ENCODE measurements around the gene PDP2. TPM values are rescaled to one million over a fixed set of nuclear protein-coding genes. Genes with fewer than 3 reads are reported as not detected.
A peak's percentile ranks its signal among the peaks of the same experiment; 100 is the strongest.

Gene PDP2
- total RNA-seq, 4 donors from 2014 or later, result 3.7 to 11.7 (median 5.8) TPM

- peak overlapping the region in 1 of 4 donors; percentile 97 for H3K27ac ChIP-seq
- no peaks in the 10 kb centered on the region for H3K9me3 ChIP-seq
- 68% methylated on average over 5 of the region's 6 CpGs; no CpG with 5 or more reads in 1 of the 2 donors for WGBS, 2 donors (ENCODE audit: low coverage in 1 of 2)
- H3K27me3 ChIP-seq, result no peaks in the 10 kb centered on the region
- peaks cover 5 to 54% (median 29%) of the 10 kb centered on the region in 3 donors for H3K4me1 ChIP-seq
- H3K4me3 ChIP-seq, result peak overlapping the region in 1 of 2 donors; percentile 97
- H3K36me3 ChIP-seq, result peaks cover 0 to 64% of the 10 kb centered on the region in 2 donors
- no peak for TF ChIP-seq POLR2AphosphoS5 (IDR thresholded peaks at IDR 0.05)
- no peak for TF ChIP-seq POLR2A (IDR thresholded peaks at IDR 0.05)
- no peak for TF ChIP-seq EP300 (IDR thresholded peaks at IDR 0.05)
- ATAC-seq, result no peak
Observed at GRCh38 chr16:66936462-66936861, 56.1 kb downstream of the PDP2 start.

- H3K36me3 ChIP-seq, result peaks cover 0 to 64% of the 10 kb centered on the region in 2 donors
- whole genome bisulfite sequencing, 2 donors (ENCODE audit: low coverage in 1 of 2), result 90 to 91% methylated on average over 4 of the region's 4 CpGs
Observed at GRCh38 chr16:66936889-66937554, 56.7 kb downstream of the PDP2 start.

GRCh38 chr16:66937725-66938337 is 57.5 kb downstream of the PDP2 start:
- H3K27me3 ChIP-seq, result no peaks in the 10 kb centered on the region
- H3K4me3 ChIP-seq, result no peak overlapping the region
- peaks cover 5 to 42% (median 25%) of the 10 kb centered on the region in 3 donors for H3K4me1 ChIP-seq
- no peak for ATAC-seq
- TF ChIP-seq POLR2AphosphoS5 (IDR thresholded peaks at IDR 0.05) (no peak), POLR2A (IDR thresholded peaks at IDR 0.05) (no peak), CTCF (IDR thresholded peaks at IDR 0.05) (no peak), EP300 (IDR thresholded peaks at IDR 0.05) (no peak)
- WGBS, 2 donors (ENCODE audit: low coverage in 1 of 2), result 100% methylated on average over 1 of the region's 10 CpGs; no CpG with 5 or more reads in 1 of the 2 donors
- H3K36me3 ChIP-seq, result peaks cover 0 to 64% of the 10 kb centered on the region in 2 donors
- no peak overlapping the region for H3K27ac ChIP-seq
- no peaks in the 10 kb centered on the region for H3K9me3 ChIP-seq

More at GRCh38 chr16:66936889-66937554, 56.7 kb downstream of the PDP2 start:
- peaks cover 5 to 50% (median 29%) of the 10 kb centered on the region in 3 donors for H3K4me1 ChIP-seq
- no peaks in the 10 kb centered on the region for H3K9me3 ChIP-seq
- no peak overlapping the region for H3K4me3 ChIP-seq
- no peak overlapping the region for H3K27ac ChIP-seq
- no peak for ATAC-seq
- TF ChIP-seq CTCF (IDR thresholded peaks at IDR 0.05), result no peak
- TF ChIP-seq POLR2AphosphoS5 (IDR thresholded peaks at IDR 0.05), result no peak
- no peak for TF ChIP-seq POLR2A (IDR thresholded peaks at IDR 0.05)
- no peak for TF ChIP-seq EP300 (IDR thresholded peaks at IDR 0.05)
- no peaks in the 10 kb centered on the region for H3K27me3 ChIP-seq

- H3K27me3 ChIP-seq, result no peaks in the 10 kb centered on the region
- no peaks in the 10 kb centered on the region for H3K9me3 ChIP-seq
- H3K36me3 ChIP-seq, result peaks cover 0 to 76% of the 10 kb centered on the region in 2 donors
- no peak overlapping the region for H3K4me3 ChIP-seq
- H3K4me1 ChIP-seq, result peaks cover 0 to 33% (median 17%) of the 10 kb centered on the region in 3 donors
- TF ChIP-seq POLR2A (IDR thresholded peaks at IDR 0.05), result no peak
- no peak for TF ChIP-seq EP300 (IDR thresholded peaks at IDR 0.05)
- TF ChIP-seq POLR2AphosphoS5 (IDR thresholded peaks at IDR 0.05), result no peak
- TF ChIP-seq CTCF (IDR thresholded peaks at IDR 0.05), result no peak
- no peak overlapping the region for H3K27ac ChIP-seq
- ATAC-seq, result no peak
Observed at GRCh38 chr16:66939366-66939765, 59.1 kb downstream of the PDP2 start.

GRCh38 chr16:66940236-66940635 is 59.9 kb downstream of the PDP2 start:
- no peak overlapping the region for H3K4me3 ChIP-seq

More at GRCh38 chr16:66940236-66940635, 59.9 kb downstream of the PDP2 start:
- Histone ChIP-seq H3K36me3 (peaks cover 0 to 76% of the 10 kb centered on the region in 2 donors), H3K27me3 (no peaks in the 10 kb centered on the region), H3K4me1 (peaks cover 0 to 30% (median 16%) of the 10 kb centered on the region in 3 donors), H3K9me3 (no peaks in the 10 kb centered on the region), H3K27ac (no peak overlapping the region)
- TF ChIP-seq CTCF (IDR thresholded peaks at IDR 0.05), result no peak
- no peak for TF ChIP-seq POLR2A (IDR thresholded peaks at IDR 0.05)
- TF ChIP-seq POLR2AphosphoS5 (IDR thresholded peaks at IDR 0.05), result no peak
- TF ChIP-seq EP300 (IDR thresholded peaks at IDR 0.05), result no peak
- ATAC-seq, result no peak
- WGBS, 2 donors (ENCODE audit: low coverage in 1 of 2), result no CpG with 5 or more reads among the region's 16 CpGs

Other genes starting within 250 kb of the PDP2 start
- gene CMTM4, start 183.8 kb upstream of the PDP2 start, total RNA-seq, result 10 to 100 TPM; 12.7 to 21.2 (median 17.2) TPM
- gene DYNC1LI2, start 128.9 kb upstream of the PDP2 start, total RNA-seq, result 100 to 1,000 TPM; 202 to 292 (median 219) TPM
- gene TERB1, start 78.9 kb upstream of the PDP2 start, total RNA-seq, result under 1 TPM in 1 of 4 donors, not detected in 3; 0.40 TPM
- gene NAE1, start 49.5 kb upstream of the PDP2 start, total RNA-seq, result 10 to 100 TPM; 37.3 to 63.2 (median 52.4) TPM
- not detected for gene CA7, start 36.1 kb upstream of the PDP2 start, total RNA-seq
- gene CDH16, start 38.4 kb downstream of the PDP2 start, total RNA-seq, result not detected
- gene RRAD, start 45.0 kb downstream of the PDP2 start, total RNA-seq, result 100 to 1,000 TPM in 1 of 4 donors, 10 to 100 TPM in 3; 33.4 to 103 (median 50.8) TPM
- gene CIAO2B, start 53.9 kb downstream of the PDP2 start, total RNA-seq, result 10 to 100 TPM; 54.3 to 88.9 (median 79.5) TPM
- 10 to 100 TPM; 25.9 to 32.6 (median 26.3) TPM for gene CES2, start 55.0 kb downstream of the PDP2 start, total RNA-seq
- under 1 TPM in 3 of 4 donors, not detected in 1; 0.13 to 0.49 (median 0.39) TPM for gene CES3, start 80.8 kb downstream of the PDP2 start, total RNA-seq
- 1 to 10 TPM; 1.2 to 6.1 (median 2.6) TPM for gene CES4A, start 108.1 kb downstream of the PDP2 start, total RNA-seq
- gene CBFB, start 148.6 kb downstream of the PDP2 start, total RNA-seq, result 10 to 100 TPM; 26.5 to 39.3 (median 27.5) TPM
- gene PHAF1, start 229.4 kb downstream of the PDP2 start, total RNA-seq, result 10 to 100 TPM; 10.9 to 20.4 (median 13.3) TPM